SW480 (cell line): ENCODE data around the gene CCR5.
A peak's percentile ranks its signal among the peaks of the same experiment; 100 is the strongest.

Experiments
- DNase-seq: peaks from one replicate; pipeline ENCODE4 v3.0.0-alpha.2; 2016; ENCODE audit warnings: low spot score

The CCR5 gene

DNA sequence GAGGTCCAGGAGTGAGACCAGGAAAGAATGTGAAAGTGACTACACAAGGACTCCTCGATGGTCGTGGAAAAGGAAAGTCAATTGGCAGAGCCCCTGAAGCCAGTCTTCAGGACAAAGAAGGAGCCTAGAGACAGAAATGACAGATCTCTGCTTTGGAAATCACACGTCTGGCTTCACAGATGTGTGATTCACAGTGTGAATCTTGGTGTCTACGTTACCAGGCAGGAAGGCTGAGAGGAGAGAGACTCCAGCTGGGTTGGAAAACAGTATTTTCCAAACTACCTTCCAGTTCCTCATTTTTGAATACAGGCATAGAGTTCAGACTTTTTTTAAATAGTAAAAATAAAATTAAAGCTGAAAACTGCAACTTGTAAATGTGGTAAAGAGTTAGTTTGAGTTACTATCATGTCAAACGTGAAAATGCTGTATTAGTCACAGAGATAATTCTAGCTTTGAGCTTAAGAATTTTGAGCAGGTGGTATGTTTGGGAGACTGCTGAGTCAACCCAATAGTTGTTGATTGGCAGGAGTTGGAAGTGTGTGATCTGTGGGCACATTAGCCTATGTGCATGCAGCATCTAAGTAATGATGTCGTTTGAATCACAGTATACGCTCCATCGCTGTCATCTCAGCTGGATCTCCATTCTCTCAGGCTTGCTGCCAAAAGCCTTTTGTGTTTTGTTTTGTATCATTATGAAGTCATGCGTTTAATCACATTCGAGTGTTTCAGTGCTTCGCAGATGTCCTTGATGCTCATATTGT, 10.8 kb upstream of the CCR5 start:
- no peak for DNase-seq

- DNase-seq = peak; percentile 48
Observed at GRCh38 chr3:46360907-46361306, 9.8 kb upstream of the CCR5 start.

GRCh38 chr3:46361408-46362283, 9.1 kb upstream of the CCR5 start:
- peak; percentile 67 for DNase-seq

- DNase-seq = no peak
Observed at GRCh38 chr3:46365041-46365440, 5.7 kb upstream of the CCR5 start.

DNA sequence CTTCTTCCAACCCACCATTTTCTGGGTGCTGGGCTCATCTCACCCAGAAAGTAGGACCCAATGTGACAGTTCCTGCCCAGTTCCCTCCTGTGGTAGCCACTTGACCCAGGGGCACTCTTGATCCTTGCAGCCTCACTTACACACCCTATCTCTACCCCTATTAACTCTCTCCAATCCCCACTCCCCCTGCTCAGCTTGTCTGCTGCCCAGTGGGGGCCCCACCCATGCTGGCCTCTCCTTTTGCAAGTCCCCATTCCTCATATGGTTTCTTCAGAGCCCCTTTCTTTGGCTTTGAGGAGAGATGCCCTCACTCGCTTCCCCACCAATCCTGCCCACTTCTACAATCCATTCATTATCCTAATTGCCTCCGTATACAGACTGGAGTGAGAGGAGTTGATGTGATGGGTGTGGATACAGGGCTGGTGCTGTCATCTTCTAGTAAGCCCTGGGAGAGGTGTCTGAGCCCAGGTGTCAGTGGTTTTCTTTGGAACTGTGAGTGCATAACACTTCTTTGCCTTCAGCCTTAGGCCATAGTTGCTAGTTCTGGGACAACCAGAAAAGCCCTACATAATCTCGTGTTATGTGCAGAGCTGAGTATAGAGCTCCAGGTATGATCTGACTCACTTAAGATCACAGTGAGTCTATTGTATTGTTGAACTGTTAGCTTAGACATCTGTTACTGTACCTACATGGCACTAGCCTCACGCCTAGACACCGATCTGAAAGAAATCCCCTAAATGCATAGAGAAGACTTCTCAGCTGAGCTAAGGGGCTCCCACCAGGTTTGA, 4.8 kb upstream of the CCR5 start:
- no peak for DNase-seq

DNA sequence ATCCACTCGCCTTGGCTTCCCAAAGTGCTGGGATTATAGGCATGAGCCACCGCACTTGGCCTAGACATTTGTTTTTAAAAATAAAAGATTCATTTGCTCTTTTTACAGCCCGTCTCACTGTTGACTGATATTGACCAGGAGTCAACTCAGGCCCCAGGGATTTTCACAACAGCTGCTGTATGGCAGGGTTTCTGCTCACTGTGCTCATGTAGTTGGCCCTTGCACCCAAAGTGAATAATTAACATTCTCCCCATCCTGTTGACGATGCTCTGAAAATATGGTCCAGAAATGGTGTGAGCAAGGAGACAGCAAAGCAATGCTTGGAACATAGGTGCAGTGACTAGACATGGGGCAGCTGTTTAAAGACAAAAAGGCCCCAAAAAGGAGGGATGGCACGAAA, 2.9 kb upstream of the CCR5 start:
- no peak for DNase-seq

GRCh38 chr3:46368569-46368968, 2.2 kb upstream of the CCR5 start:
- DNase-seq = peak; percentile 34

DNA sequence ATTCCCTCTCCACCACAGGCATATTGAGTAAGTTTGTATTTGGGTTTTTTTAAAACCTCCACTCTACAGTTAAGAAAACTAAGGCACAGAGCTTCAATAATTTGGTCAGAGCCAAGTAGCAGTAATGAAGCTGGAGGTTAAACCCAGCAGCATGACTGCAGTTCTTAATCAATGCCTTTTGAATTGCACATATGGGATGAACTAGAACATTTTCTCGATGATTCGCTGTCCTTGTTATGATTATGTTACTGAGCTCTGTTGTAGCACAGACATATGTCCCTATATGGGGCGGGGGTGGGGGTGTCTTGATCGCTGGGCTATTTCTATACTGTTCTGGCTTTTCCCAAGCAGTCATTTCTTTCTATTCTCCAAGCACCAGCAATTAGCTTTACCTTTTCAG, 1.6 kb upstream of the CCR5 start:
- no peak for DNase-seq

- DNase-seq = no peak
Observed at GRCh38 chr3:46369675-46370132, 1.0 kb upstream of the CCR5 start.

DNA sequence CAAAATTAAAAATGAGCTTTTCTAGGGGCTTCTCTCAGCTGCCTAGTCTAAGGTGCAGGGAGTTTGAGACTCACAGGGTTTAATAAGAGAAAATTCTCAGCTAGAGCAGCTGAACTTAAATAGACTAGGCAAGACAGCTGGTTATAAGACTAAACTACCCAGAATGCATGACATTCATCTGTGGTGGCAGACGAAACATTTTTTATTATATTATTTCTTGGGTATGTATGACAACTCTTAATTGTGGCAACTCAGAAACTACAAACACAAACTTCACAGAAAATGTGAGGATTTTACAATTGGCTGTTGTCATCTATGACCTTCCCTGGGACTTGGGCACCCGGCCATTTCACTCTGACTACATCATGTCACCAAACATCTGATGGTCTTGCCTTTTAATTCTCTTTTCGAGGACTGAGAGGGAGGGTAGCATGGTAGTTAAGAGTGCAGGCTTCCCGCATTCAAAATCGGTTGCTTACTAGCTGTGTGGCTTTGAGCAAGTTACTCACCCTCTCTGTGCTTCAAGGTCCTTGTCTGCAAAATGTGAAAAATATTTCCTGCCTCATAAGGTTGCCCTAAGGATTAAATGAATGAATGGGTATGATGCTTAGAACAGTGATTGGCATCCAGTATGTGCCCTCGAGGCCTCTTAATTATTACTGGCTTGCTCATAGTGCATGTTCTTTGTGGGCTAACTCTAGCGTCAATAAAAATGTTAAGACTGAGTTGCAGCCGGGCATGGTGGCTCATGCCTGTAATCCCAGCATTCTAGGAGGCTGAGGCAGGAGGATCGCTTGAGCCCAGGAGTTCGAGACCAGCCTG, 984 bp downstream of the CCR5 start:
- DNase-seq = no peak

DNA sequence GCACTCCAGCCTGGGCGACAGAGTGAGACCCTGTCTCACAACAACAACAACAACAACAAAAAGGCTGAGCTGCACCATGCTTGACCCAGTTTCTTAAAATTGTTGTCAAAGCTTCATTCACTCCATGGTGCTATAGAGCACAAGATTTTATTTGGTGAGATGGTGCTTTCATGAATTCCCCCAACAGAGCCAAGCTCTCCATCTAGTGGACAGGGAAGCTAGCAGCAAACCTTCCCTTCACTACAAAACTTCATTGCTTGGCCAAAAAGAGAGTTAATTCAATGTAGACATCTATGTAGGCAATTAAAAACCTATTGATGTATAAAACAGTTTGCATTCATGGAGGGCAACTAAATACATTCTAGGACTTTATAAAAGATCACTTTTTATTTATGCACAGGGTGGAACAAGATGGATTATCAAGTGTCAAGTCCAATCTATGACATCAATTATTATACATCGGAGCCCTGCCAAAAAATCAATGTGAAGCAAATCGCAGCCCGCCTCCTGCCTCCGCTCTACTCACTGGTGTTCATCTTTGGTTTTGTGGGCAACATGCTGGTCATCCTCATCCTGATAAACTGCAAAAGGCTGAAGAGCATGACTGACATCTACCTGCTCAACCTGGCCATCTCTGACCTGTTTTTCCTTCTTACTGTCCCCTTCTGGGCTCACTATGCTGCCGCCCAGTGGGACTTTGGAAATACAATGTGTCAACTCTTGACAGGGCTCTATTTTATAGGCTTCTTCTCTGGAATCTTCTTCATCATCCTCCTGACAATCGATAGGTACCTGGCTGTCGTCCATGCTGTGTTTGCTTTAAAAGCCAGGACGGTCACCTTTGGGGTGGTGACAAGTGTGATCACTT, 2.0 kb downstream of the CCR5 start:
- peak; percentile 46 for DNase-seq

DNA sequence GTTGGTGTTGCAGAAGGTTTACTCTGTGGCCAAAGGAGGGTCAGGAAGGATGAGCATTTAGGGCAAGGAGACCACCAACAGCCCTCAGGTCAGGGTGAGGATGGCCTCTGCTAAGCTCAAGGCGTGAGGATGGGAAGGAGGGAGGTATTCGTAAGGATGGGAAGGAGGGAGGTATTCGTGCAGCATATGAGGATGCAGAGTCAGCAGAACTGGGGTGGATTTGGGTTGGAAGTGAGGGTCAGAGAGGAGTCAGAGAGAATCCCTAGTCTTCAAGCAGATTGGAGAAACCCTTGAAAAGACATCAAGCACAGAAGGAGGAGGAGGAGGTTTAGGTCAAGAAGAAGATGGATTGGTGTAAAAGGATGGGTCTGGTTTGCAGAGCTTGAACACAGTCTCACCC, 4.0 kb downstream of the CCR5 start:
- DNase-seq = no peak

- no peak for DNase-seq
Observed at GRCh38 chr3:46375218-46375617, 4.5 kb downstream of the CCR5 start.

DNA sequence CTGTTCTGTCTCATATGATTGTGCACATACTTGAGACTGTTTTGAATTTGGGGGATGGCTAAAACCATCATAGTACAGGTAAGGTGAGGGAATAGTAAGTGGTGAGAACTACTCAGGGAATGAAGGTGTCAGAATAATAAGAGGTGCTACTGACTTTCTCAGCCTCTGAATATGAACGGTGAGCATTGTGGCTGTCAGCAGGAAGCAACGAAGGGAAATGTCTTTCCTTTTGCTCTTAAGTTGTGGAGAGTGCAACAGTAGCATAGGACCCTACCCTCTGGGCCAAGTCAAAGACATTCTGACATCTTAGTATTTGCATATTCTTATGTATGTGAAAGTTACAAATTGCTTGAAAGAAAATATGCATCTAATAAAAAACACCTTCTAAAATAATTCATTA, 5.1 kb downstream of the CCR5 start:
- DNase-seq = no peak

DNA sequence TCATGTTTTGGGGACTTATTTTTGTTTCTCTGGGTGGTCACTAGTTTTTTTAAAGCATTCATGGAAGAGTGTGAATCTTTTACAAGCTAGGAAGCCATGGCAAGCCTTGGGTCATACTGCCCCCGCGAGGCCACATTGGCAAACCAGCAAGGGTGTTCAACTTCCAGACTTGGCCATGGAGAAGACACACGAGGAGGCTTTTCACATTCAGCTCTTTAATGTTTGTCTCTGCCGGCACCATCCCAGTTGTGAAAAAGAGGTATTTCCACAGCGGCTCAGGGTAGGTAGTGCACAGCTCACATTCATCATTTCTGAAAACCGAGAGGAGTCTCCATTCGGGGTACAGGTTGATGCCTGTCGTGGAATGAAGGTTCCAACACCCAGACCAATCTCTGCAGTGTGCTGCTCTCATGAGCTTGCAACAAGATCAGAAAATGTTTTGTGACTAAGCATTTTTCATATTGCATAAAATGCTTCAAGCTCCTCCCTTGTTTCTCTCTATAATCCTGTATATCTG, 7.7 kb downstream of the CCR5 start:
- DNase-seq = peak; percentile 57

GRCh38 chr3:46380471-46381221, 9.9 kb downstream of the CCR5 start:
- no peak for DNase-seq

- DNase-seq = no peak
Observed at GRCh38 chr3:46381625-46382024, 10.9 kb downstream of the CCR5 start.

- DNase-seq = no peak
Observed at GRCh38 chr3:46383211-46383950, 12.6 kb downstream of the CCR5 start.

- no peak for DNase-seq
Observed at GRCh38 chr3:46383951-46384330, 13.2 kb downstream of the CCR5 start.
